DMS79 treated with DMSO at 0.1 percent for 48 hours (cell line): Measurements from ENCODE around the gene DZIP3.
"Not testable (repeated sequence)": the region's sequence is repeated elsewhere in the genome, so short reads cannot be mapped to it uniquely, and the experiment has no call there.

ENCODE experiments used
- DNase-seq: peaks from one replicate; lab custom pipeline; 2025; lab: John Stamatoyannopoulos, UW

Gene DZIP3

DNA sequence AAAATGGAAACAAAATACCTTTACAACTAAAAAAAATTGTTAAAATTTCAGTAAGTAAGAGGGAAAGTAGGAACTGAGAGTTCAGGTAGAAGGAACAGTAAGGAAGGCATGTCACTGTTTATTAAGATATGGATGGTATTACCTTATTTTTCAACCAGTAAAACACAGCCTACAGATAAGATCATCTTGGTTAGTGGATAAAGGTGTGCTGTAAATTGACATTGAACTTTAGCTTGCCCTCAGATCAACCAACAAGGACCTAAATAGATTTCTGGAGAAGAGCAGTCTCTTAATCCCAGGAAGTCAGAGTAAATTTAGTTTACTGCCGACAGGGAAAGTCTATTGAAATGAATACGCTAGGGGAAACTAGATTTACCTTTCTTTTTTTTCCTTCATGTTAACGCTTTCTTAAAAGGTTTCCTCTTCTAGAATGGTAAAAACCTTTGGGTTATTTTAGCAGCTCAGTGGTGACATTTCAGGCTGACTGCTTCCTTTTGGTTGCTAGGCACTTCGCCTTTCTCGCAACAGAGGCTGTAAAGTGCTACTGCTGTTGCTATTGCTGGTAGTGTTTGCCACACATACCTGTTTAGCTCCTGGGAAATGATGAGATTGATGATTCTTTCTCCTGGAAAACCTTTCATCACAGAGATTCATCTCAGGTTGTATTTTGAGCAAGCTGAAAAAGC is 12.9 kb downstream of the DZIP3 start:
- DNase-seq, result no peak

DNA sequence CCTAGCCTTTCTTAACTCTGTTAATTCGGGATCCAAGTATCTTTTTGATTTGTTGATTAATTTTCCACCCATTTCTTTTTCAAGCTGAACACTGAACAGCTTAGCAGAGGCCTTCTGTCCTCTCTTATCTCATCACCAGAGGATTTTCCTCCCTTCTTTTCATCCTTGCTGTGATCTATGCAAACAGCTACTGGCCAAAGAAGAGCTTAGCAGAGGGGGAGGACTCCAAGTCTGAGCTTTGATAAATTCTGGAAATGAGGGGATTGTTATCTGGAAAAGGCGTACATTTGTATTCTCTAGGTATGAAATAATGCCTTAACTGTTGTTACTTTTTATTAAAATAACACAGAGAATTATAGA is 13.4 kb downstream of the DZIP3 start:
- DNase-seq, result no peak

- DNase-seq, result no peak
Observed at GRCh38 chr3:108603691-108604090, 14.2 kb downstream of the DZIP3 start.

DNA sequence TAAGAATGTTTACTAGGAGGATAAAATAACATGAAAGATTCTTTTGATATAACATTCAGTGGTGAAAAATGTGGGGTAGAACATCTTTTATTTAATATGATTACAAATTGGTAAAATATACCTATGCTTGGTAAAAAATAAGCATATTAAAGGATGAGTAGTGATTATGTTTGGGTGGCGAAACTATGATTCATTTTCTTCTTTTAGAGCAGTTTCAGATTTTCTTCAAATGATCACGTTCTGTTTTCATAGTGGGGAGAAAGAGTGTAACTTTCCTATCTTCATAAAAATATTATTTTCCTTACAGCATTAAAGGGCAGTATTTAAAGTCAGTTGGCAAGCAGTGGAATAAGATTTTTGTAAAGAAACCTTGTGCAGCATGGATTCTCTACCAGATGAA is 15.5 kb downstream of the DZIP3 start:
- no peak for DNase-seq

GRCh38 chr3:108605491-108605890 is 16.0 kb downstream of the DZIP3 start:
- DNase-seq, result no peak

DNA sequence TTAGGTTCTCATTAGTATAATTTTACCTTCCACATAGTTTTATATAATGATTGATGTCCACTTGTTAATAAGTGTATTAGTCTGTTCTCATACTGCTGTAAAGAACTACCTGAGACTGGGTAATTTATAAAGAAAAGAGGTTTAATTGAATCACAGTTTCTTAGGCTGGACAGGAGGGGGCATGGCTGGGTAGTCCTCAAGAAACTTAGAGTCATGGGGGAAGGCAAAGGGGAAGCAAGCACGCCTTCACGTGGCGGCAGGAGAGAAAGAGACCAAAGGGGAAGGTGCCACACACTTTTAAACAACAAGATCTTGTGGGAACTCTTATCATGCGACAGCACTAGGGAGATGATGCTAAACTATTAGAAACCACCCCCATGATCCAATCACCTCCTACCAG is 19.2 kb downstream of the DZIP3 start:
- DNase-seq, result no peak

DNA sequence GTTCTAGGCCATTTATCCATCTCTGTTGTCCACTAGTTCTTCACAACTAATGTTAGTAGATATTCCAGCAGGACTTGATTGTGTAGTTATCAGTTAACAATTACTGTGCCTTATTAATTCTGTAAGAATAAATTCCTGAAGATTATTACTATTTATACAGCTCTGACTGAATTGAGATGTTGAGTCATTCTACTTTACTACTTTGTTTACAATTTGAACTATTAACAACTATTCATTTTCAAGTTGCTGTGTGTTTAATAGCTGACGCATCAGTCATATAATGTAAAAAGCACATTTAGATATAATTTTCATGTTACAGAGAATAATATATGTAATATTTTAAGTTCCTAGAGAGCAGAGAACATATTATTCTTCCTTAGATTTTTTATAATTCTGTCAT is 21.1 kb downstream of the DZIP3 start:
- no peak for DNase-seq

DNA sequence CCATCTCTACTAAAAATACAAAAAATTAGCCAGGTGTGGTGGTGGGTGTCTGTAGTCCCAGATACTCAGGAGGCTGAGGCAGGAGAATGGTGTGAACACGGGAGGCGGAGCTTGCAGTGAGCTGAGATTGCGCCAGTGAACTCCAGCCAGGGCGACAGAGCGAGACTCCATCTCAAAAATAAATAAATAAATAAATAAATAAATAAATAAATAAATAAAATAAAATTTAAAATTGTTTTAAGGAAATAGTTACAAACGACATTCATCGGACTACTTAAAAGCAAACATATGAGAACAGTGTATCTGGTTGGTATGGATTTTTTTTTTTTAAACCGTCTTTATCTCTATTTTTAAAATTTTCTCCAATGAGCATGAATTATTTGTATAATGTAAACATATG is 26.6 kb downstream of the DZIP3 start:
- DNase-seq, result not testable (repeated sequence)

- DNase-seq, result no peak
Observed at GRCh38 chr3:108620250-108620649, 30.7 kb downstream of the DZIP3 start.

- DNase-seq, result no peak
Observed at GRCh38 chr3:108623504-108623903, 34.0 kb downstream of the DZIP3 start.

DNA sequence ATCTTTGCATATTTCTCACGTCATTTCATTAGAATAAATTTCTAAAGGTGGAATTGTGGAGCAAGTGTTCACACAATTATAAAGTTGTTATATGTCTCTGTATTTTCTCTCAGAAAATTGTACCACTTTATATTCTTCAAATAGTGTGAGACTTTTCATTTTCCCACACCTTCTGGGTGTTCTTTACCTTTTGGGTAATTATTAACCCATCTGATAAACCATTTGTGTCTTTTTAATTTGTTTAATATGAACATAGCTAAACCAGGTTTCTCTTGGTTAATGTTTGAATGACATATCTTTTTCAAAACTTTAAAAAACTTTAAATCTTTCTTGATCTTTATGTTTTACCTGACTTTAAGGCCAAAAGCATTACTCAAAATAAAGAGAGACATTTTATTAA is 40.5 kb downstream of the DZIP3 start:
- DNase-seq, result no peak

DNA sequence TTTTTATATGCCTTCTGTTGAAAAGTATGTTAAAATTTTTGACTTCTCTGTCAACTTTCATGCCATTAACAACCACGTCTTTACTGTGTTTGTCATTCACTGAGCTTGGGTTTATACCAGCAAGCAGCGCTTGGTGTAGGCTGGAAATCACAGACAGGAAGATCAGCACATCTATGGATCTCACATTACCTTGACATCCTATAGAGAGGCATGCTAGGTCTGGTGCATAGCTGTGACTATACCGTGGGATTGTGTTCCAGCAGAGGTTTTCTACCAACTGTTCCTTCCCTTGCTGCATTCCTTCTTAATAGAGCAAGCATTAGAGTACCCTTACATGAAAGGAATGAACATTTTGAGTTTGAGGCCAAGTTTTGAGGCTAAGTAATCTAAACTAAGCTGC is 53.0 kb downstream of the DZIP3 start:
- no peak for DNase-seq

DNA sequence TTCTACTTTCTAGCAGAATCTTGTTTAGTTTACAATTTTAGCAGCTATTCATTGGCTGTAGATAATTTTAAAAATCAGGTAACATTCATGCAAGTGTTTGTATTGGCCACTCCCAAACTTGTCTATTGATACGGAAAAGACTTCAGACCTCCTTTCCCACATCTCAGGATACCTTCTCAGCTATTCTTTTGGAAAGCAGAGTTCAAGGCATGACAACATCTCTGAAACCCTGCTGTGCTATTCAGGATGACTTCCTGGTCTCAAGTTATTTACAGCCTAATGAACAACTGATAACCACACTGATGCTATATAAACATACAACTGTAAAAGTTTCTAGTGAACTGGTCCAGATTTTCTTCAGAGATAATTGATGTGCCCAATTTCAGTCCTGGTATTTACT is 55.8 kb downstream of the DZIP3 start:
- no peak for DNase-seq

DNA sequence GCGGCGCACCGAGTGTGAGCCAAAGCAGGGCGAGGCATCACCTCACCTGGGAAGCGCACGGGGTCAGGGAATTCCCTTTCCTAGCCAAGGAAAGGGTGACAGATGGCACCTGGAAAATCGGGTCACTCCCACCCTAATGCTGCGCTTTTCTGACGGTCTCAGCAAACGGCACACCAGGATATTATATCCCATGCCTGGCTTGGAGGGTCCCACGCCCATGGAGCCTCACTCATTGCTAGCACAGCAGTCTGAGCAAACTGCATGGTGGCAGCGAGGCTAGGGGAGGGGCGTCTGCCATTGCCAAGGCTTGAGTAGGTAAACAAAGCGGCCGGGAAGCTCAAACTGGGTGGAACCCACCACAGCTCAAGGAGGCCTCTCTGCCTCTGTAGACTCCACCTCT is 66.1 kb downstream of the DZIP3 start:
- DNase-seq, result not testable (repeated sequence)

DNA sequence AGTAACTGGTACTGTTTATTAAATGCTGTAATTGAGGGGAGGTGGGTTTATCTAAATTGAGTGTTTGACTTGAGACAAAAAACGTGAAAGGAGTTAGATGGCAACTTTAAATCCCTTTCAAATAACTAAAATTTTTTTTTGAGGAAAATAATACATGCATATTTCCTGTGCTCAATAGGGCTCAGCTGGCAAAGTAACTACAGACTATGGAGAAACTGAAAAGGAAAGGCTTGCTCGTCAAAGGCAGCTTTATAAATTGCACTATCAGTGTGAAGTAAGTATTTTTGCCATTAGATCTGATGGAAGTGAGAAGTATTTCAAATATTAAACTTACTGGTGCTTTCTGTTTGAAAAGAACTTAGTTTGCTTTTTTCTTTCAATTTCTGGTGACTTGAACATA is 72.2 kb downstream of the DZIP3 start:
- no peak for DNase-seq

GRCh38 chr3:108662142-108662738 is 72.7 kb downstream of the DZIP3 start:
- peak; percentile 73 for DNase-seq

GRCh38 chr3:108664266-108664665 is 74.7 kb downstream of the DZIP3 start:
- no peak for DNase-seq

- DNase-seq, result no peak
Observed at GRCh38 chr3:108667312-108667711, 77.8 kb downstream of the DZIP3 start.

- no peak for DNase-seq
Observed at GRCh38 chr3:108669208-108669607, 79.7 kb downstream of the DZIP3 start.

DNA sequence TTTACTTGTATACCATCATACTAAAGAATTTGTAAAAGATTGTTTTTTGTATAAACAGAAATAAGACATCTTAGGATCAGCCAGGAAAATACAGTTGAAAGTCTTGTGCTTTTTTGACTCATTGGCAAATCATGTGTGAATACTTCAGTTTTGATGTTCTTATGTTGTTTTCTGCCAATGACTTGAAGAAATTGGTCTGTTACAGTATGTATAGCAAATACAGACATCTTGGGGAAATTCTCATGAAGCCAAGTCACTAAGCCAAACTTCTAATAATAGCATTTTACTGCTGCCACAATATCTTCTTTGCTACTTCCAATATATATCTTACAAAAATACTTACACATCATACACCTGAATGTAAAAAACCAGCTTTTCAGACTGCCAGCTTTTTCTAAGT is 83.2 kb downstream of the DZIP3 start:
- no peak for DNase-seq

DNA sequence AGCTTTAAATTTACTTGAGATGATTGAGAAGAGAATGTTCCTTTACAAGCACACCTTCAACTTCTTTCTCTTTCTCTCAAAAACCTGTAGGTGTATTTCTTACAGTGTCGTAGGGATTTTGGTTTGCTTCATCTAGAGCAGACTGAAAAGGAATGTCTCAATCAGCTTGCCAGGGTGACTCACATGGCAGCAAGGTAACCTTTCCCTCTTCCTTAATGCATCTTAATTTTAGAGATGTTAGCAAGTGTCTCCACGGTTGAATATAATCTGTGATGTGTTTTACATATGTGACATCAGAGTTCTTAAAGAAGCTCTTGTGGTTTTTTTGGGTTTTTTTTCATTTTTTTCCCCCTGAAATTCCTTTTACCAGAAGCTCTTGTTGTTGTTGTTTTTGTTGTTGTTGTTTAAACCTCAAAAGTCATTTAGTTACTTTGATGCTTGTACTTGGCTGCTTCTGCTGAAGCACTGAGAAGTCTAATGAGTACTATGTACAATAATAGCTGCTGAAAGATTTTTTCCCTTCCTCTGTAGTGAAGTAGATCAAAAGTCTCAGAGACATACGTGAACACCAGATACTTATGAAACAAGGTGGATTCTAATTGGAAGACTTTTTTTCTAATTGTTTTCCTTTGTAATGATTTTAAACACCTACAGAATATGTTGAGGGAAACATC is 84.6 kb downstream of the DZIP3 start:
- DNase-seq, result no peak

DNA sequence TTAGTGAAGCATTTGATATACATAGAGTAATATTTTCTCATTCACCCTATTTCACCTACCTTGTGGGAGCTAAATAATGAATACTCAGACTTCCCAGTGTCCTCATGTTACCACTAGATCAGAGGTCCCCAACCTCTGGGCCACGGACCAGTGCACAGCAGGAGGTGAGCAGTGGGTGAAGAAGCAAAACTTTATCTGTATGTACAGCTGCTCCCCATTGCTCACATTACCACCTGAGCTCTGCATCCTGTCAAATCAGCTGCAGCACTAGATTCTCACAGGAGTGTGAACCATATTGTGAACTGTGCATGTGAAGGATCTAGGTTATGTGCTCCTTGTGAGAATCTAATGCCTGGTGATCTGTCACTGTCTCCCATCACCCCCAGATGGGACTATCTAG is 88.3 kb downstream of the DZIP3 start:
- DNase-seq, result no peak

DNA sequence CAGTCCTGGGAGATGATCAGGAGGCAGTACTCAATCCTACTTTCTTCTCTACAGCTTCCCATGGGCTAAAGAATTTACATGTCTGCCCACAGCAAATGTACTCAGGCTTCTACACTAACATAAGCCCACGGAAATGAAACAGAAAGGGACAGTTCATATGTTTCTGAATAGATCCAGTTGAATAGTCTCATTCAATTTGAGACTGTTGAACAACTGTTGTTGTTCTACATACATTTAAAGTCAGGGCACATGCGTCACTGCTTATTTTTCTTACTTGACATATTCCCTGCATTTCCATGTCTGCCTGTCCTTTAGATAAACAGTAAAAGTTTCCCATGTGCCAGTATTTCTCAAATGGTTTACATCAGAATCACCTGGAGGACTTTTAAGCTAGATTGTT is 102.8 kb downstream of the DZIP3 start:
- not testable (repeated sequence) for DNase-seq

DNA sequence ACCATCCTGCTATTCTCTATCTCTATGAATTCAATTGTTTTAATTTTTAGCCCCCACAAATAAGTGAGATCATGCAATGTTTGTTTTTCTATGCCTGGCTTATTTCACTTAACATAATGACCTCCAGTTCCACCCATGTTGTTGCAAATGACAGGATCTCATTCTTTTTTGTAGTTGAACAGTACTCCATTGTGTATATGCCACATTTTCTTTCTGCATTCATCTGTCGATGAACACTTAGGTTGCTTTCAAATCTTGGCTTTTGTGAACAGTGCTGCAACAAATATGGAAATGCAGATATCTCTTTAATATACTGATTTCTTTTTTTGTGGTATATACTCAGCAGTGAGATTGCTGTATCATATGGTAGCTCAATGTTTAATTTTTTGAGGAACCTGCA is 108.9 kb downstream of the DZIP3 start:
- no peak for DNase-seq
